ENCODE data around the gene YPEL5. TPM values are rescaled to one million over a fixed set of nuclear protein-coding genes. Genes with fewer than 3 reads are reported as not detected.

YPEL5 gene
- polyA plus RNA-seq, 2 of the 4 experiments (the other 2 are of a cell fraction): 45.6 to 89.6 TPM

- no peaks in the 10 kb centered on the region for H3K9me3 ChIP-seq
- H3K4me3 ChIP-seq: no peak overlapping the region
- POLR2A ChIA-PET: no interaction called here
- TF ChIP-seq, protein P1, sequence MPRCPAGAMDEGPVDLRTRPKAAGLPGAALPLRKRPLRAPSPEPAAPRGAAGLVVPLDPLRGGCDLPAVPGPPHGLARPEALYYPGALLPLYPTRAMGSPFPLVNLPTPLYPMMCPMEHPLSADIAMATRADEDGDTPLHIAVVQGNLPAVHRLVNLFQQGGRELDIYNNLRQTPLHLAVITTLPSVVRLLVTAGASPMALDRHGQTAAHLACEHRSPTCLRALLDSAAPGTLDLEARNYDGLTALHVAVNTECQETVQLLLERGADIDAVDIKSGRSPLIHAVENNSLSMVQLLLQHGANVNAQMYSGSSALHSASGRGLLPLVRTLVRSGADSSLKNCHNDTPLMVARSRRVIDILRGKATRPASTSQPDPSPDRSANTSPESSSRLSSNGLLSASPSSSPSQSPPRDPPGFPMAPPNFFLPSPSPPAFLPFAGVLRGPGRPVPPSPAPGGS (IDR thresholded peaks at IDR 0.05): no peak
- no peak for TF ChIP-seq TFCP2L1 (CRISPR knock-in tag; IDR thresholded peaks at IDR 0.05)
- no peak for TF ChIP-seq JUN (IDR thresholded peaks at IDR 0.05)
- no peak for TF ChIP-seq POLR2AphosphoS2 (conservative IDR thresholded peaks at IDR 0.05; ENCODE audit: low read length)
- no peak for TF ChIP-seq HOXA7 (CRISPR knock-in tag; IDR thresholded peaks at IDR 0.05)
- no peak for TF ChIP-seq ZC3H11A (IDR thresholded peaks at IDR 0.05)
- TF ChIP-seq, protein P2, sequence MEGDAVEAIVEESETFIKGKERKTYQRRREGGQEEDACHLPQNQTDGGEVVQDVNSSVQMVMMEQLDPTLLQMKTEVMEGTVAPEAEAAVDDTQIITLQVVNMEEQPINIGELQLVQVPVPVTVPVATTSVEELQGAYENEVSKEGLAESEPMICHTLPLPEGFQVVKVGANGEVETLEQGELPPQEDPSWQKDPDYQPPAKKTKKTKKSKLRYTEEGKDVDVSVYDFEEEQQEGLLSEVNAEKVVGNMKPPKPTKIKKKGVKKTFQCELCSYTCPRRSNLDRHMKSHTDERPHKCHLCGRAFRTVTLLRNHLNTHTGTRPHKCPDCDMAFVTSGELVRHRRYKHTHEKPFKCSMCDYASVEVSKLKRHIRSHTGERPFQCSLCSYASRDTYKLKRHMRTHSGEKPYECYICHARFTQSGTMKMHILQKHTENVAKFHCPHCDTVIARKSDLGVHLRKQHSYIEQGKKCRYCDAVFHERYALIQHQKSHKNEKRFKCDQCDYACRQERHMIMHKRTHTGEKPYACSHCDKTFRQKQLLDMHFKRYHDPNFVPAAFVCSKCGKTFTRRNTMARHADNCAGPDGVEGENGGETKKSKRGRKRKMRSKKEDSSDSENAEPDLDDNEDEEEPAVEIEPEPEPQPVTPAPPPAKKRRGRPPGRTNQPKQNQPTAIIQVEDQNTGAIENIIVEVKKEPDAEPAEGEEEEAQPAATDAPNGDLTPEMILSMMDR (IDR thresholded peaks at IDR 0.05): no peak
- no peak for TF ChIP-seq KDM5A (IDR thresholded peaks at IDR 0.05)
- CTCF ChIA-PET: interaction anchor here (0.9 to 2.7 kb wide), 7 partner anchors 11 to 968 kb away, joined by 3 to 18 read pairs (median 8); no protein-coding TSS in a partner anchor
- DNase-seq (ENCODE audit: low read depth in 1 of 2, low spot score in 1 of 2) (no peak), ATAC-seq (no peak), FAIRE-seq (no peak)
- no peak overlapping the region for H3K4me2 ChIP-seq
- H3K4me1 ChIP-seq: no peaks in the 10 kb centered on the region
- WGBS (ENCODE audit: missing lambda C conversion rate): 54% methylated on average over 1 of the region's 1 CpG
- no peak overlapping the region for H3K27ac ChIP-seq
Observed at GRCh38 chr2:30201990-30202389, 55.2 kb downstream of the YPEL5 start.

- CTCF ChIA-PET: interaction anchor here (2.1 to 12.8 kb wide), 4 partner anchors 15 to 507 kb away, joined by 9 to 430 read pairs (median 128); partner anchors contain the start of gene LBH
- no peak overlapping the region for H3K4me3 ChIP-seq
- no peak overlapping the region for H3K4me2 ChIP-seq
Observed at GRCh38 chr2:30203156-30203555, 56.3 kb downstream of the YPEL5 start.

GRCh38 chr2:30204281-30204680 lies 57.5 kb downstream of the YPEL5 start:
- FAIRE-seq (no peak), DNase-seq (ENCODE audit: low read depth in 1 of 2, low spot score in 1 of 2) (no peak), ATAC-seq (no peak)
- no peak overlapping the region for H3K4me2 ChIP-seq
- 60% methylated on average over 4 of the region's 4 CpGs for WGBS (ENCODE audit: missing lambda C conversion rate)
- ChIA-PET POLR2A (no interaction called here), CTCF (interaction anchor here (0.6 to 12.8 kb wide), 7 partner anchors 14 to 1030 kb away, joined by 3 to 430 read pairs (median 9); partner anchors contain the start of genes EHD3 and LBH)
- no peaks in the 10 kb centered on the region for H3K9me3 ChIP-seq
- no peak overlapping the region for H3K4me3 ChIP-seq
- no peak overlapping the region for H3K27ac ChIP-seq
- peaks cover 5% of the 10 kb centered on the region; the same call in 2 of the 3 replicates for H3K4me1 ChIP-seq
- TF ChIP-seq, protein P3, sequence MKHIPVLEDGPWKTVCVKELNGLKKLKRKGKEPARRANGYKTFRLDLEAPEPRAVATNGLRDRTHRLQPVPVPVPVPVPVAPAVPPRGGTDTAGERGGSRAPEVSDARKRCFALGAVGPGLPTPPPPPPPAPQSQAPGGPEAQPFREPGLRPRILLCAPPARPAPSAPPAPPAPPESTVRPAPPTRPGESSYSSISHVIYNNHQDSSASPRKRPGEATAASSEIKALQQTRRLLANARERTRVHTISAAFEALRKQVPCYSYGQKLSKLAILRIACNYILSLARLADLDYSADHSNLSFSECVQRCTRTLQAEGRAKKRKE (CRISPR knock-in tag; IDR thresholded peaks at IDR 0.05; ENCODE audit: low read depth): no peak
- TF ChIP-seq HOXB13 (CRISPR knock-in tag; IDR thresholded peaks at IDR 0.05; ENCODE audit: low read depth) (no peak), RNF2 (IDR thresholded peaks at IDR 0.05; ENCODE audit: borderline replicate concordance, low read depth) (no peak), RFX5 (IDR thresholded peaks at IDR 0.05) (no peak), KDM5A (IDR thresholded peaks at IDR 0.05) (no peak), E2F6 (IDR thresholded peaks at IDR 0.05; ENCODE audit: borderline replicate concordance, low read depth) (no peak), POLR2AphosphoS2 (conservative IDR thresholded peaks at IDR 0.05; ENCODE audit: low read length) (no peak), NPAS2 (CRISPR knock-in tag; IDR thresholded peaks at IDR 0.05; ENCODE audit: borderline replicate concordance) (no peak), MAFK (IDR thresholded peaks at IDR 0.05; ENCODE audit: partially characterized antibody) (no peak)
- TF ChIP-seq, protein P2 (IDR thresholded peaks at IDR 0.05): no peak
- TF ChIP-seq, protein P4, sequence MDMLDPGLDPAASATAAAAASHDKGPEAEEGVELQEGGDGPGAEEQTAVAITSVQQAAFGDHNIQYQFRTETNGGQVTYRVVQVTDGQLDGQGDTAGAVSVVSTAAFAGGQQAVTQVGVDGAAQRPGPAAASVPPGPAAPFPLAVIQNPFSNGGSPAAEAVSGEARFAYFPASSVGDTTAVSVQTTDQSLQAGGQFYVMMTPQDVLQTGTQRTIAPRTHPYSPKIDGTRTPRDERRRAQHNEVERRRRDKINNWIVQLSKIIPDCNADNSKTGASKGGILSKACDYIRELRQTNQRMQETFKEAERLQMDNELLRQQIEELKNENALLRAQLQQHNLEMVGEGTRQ (IDR thresholded peaks at IDR 0.05): no peak

More at GRCh38 chr2:30203156-30203555, 56.3 kb downstream of the YPEL5 start:
- POLR2A ChIA-PET: no interaction called here
- H3K4me1 ChIP-seq: no peaks in the 10 kb centered on the region
- no peak for DNase-seq (ENCODE audit: low read depth in 1 of 2, low spot score in 1 of 2)
- no peak for TF ChIP-seq MAFK (IDR thresholded peaks at IDR 0.05; ENCODE audit: partially characterized antibody)
- TF ChIP-seq, protein P4 (IDR thresholded peaks at IDR 0.05): no peak
- no peak for TF ChIP-seq EHMT2 (IDR thresholded peaks at IDR 0.05; ENCODE audit: low read depth)
- TF ChIP-seq PHF8 (IDR thresholded peaks at IDR 0.05; ENCODE audit: borderline replicate concordance, low read depth): no peak
- no peak for TF ChIP-seq KDM1A (IDR thresholded peaks at IDR 0.05; ENCODE audit: low read depth)
- TF ChIP-seq, protein P5, sequence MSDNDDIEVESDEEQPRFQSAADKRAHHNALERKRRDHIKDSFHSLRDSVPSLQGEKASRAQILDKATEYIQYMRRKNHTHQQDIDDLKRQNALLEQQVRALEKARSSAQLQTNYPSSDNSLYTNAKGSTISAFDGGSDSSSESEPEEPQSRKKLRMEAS (IDR thresholded peaks at IDR 0.05): no peak
- TF ChIP-seq MAZ (IDR thresholded peaks at IDR 0.05; ENCODE audit: borderline replicate concordance, low read depth, low read length): no peak
- no peak for TF ChIP-seq HEYL (CRISPR knock-in tag; IDR thresholded peaks at IDR 0.05)
- TF ChIP-seq FOSB (CRISPR knock-in tag; IDR thresholded peaks at IDR 0.05): no peak
- no peak for TF ChIP-seq TFCP2L1 (CRISPR knock-in tag; IDR thresholded peaks at IDR 0.05)
- no peak for TF ChIP-seq SMC3 (IDR thresholded peaks at IDR 0.05)
- TF ChIP-seq FOSL2 (IDR thresholded peaks at IDR 0.05): no peak
- TF ChIP-seq FOSL2 (CRISPR knock-in tag; IDR thresholded peaks at IDR 0.05): no peak
- no peak for TF ChIP-seq HES2 (IDR thresholded peaks at IDR 0.05)
- no peak for TF ChIP-seq EP300 (IDR thresholded peaks at IDR 0.05)
- no peaks in the 10 kb centered on the region for H3K9me3 ChIP-seq
- no peak for ATAC-seq
- FAIRE-seq: no peak
- WGBS (ENCODE audit: missing lambda C conversion rate): 84% methylated on average over 7 of the region's 7 CpGs
- no peak overlapping the region for H3K27ac ChIP-seq
